Activated CD4-positive, alpha-beta T cell treated with anti-CD3 and anti-CD28 coated beads, Interleukin-2, amount 50 U/mL, for 16 hours (primary cell): Measurements from ENCODE around the gene MFSD1.

Source experiments
- DNase-seq: peaks from one replicate; pipeline ENCODE4 v3.0.0-alpha.2; 2020

The MFSD1 gene

DNA sequence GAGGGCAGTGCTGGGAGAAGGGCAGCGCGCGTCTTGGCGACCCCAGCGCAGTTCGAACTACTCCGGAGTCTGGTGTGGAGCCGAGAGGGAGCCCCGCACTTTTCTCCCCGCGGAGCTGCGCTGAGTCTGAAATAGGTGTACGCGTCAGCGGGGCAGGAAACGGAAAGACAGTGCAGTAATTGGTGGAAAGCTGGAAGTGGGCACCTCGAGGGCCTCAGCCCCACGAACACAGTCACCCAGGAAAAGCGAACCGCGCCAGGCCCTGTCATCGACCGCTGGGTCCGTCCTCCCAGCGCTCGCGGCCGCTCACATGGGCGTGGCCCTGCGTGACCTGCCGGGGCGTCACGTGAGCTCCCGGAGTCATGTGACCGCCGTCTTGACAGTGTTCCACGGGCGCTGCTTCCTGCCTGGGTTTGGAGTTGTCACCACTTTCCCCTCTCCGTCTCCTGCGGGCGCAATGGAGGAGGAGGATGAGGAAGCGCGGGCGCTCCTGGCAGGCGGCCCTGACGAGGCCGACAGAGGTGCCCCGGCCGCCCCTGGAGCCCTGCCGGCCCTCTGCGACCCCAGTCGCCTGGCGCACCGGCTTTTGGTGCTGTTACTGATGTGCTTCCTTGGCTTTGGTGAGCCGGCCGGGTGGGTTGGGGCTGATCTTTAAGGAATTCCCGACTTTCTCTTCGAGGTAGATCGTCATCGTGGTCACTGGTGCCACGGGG is at the start of gene MFSD1:
Gene MFSD1, plus strand, starts transcription at position 359 of the 713 bp plus-strand sequence. Its CDS starts 99 bp downstream, at position 458.
- DNase-seq = peak; percentile 90

GRCh38 chr3:158753854-158754253 is 48.0 kb upstream of the MFSD1 start:
- DNase-seq = no peak

DNA sequence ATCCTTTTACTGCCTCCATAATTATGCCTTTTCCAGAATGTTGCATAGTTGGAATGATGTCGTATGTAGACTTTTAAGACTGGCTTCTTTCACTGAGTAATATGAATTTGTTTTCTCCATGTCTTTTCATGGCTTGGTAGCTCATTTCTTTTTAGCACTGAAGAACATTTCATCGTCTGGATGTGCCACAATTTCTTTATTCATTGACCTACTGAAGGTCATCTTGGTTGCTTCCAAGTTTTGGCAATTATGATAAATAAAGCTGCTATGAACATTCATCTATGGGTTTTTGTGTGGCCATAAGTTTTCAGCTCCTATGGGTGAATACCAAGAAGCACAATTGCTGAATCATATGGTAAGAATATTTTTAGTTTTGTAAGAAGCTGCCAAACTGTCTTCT is 46.4 kb upstream of the MFSD1 start:
- no peak for DNase-seq

DNA sequence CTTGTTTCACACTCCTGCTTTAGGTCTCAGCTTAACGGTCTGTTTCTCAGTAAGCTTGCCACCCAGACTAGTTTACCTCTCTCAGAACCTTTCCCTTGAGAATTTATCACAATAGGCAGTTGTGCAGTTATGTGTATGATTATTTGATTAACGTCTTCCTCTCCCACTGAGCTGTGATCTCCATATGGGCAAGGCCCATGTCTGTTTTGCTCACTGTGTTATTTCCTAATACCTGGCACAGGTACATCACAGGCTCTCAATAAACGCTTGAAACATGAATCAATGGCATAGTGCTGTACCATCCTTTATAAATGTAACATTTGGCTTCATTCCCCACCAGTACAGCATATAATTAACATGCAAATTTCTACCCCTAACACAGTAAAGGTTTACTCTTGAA is 40.5 kb upstream of the MFSD1 start:
- no peak for DNase-seq

- DNase-seq = no peak
Measured at GRCh38 chr3:158762701-158763100, 39.2 kb upstream of the MFSD1 start.

- DNase-seq = no peak
Measured at GRCh38 chr3:158763421-158763820, 38.4 kb upstream of the MFSD1 start.

- DNase-seq = no peak
Measured at GRCh38 chr3:158765518-158766205, 36.2 kb upstream of the MFSD1 start.

DNA sequence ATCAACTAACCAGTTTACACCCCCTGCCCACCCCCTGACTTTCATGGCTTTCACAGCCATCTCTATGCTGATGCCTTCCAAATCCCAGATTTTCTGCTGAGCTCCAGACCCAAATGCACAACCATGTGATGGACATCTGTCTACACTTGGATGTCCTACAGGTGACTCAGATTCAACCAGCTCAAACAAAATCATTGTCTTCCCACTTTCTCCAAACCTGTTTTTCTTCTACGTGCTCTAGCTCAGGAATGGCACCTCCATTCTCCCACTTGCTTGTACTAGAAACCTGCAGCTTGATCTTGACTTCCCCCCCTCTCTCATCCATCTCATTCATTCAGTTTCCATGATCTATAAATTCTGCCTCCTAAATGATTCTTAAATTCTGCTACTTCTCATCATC is 35.5 kb upstream of the MFSD1 start:
- DNase-seq = no peak

- no peak for DNase-seq
Measured at GRCh38 chr3:158768361-158768787, 33.5 kb upstream of the MFSD1 start.

GRCh38 chr3:158768881-158769543 is 32.8 kb upstream of the MFSD1 start:
- DNase-seq = no peak

DNA sequence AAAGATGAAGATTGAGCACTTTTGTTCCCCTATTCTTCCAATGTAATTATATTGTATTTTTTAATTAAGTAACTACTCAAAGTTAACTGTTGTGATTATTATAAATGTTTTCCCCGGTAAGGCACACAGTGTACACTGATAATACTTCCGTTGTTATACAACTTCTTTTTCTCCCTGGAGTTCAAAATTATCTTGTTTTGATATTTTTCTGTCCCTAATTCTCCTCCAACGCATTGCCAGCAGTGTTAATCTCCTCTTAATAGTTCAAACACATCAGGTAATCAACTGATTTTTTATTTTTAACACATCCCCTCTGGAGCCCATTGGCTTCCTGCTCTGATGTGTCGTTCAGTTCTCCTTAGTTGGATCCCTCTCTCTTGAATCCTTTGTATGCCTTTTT is 32.3 kb upstream of the MFSD1 start:
- DNase-seq = no peak

- no peak for DNase-seq
Measured at GRCh38 chr3:158769952-158770740, 31.7 kb upstream of the MFSD1 start.

DNA sequence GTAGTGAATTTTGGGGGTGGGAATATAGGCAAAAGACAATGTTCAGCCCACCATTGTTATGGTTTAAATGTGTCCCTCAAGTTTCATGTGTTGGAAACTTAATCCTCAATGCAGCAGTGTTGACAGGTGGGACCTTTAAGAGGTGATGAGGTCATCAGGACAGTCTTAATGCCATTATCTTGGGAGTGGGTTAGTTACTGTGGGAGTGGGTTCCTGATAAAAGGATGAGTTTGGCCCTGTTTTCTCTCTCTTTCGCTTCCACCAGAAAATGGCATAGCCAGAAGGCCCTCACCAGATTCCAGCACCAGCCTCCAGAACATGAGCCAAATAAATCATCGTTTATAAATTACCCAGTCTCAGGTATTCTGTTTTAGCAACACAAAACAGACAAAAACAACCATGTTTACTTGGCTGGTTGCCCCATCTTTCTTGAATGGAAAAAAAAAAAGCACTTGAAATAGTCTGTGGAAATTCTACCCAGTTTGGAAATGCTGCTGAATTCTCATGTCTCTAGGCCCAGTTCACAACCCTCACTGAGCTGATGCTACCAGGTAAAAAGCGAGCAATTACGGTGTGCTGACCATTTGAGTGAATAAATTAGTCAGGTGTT is 31.0 kb upstream of the MFSD1 start:
- no peak for DNase-seq

- no peak for DNase-seq
Measured at GRCh38 chr3:158771577-158771976, 30.3 kb upstream of the MFSD1 start.

GRCh38 chr3:158771982-158772381 is 29.9 kb upstream of the MFSD1 start:
- DNase-seq = no peak

DNA sequence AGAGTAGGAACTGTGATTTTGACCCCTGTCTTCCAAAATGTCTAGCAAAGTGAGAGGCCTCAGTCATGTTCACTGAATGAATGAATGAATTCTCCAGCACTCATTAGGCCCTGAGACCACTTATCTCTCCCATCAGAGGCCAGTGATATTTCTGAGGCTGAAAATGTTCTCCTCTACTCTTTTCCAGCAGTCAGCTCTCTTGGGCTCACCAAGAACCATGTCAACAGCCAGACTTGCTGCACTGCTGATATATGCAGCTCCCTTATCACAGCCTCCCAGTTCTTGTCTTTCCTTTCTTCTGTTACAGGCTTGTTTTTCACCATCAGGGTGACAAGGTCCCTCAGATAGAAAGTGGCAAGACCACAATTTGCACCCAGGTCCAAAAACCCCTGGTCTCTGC is 28.7 kb upstream of the MFSD1 start:
- DNase-seq = no peak

DNA sequence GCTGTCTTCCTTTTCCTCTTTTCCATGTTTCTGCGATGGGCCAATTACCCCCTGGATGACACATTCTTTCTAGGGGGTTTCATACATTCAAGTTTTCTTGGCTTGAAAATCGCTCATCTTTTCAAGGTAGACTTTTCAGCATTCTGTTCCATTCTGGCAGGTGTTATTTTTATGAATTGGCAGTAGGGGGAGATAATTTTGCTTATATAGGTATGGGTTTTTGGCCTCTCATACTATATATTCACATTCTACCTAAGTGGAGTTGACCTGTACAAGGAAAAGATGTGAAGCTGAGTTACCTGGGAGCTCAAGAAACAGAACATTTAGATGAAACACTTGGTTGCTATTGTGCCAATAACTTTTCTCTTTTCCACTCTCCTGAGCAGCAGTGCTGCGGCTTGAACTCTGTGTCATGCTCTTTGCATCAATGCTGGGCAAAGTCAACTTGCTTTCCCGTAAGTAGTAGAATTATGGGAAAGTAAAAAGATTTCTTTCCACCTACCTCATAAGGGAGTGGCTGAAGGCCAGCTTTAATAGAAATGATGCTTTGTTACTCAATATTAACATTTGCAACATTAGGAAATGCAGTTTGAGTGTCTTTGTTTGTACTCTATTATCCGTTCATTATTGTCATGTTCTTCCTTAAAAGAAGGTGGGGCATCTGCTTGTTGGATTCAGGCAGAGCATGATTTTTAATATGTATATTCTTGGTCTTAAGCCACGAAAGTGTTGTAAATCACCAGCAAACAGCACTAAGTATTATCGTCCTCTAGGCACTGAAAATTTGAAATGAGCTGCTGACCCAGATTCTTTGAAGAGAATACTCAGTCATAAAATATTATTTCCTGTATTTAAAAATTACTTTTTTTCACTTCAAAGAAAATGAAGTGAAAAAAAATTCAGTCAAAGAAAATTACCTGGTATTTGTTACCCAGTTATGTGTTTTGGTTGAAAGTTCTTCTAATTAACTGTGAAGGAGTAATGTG is 27.7 kb upstream of the MFSD1 start:
- no peak for DNase-seq

- DNase-seq = no peak
Measured at GRCh38 chr3:158774965-158775364, 26.9 kb upstream of the MFSD1 start.

DNA sequence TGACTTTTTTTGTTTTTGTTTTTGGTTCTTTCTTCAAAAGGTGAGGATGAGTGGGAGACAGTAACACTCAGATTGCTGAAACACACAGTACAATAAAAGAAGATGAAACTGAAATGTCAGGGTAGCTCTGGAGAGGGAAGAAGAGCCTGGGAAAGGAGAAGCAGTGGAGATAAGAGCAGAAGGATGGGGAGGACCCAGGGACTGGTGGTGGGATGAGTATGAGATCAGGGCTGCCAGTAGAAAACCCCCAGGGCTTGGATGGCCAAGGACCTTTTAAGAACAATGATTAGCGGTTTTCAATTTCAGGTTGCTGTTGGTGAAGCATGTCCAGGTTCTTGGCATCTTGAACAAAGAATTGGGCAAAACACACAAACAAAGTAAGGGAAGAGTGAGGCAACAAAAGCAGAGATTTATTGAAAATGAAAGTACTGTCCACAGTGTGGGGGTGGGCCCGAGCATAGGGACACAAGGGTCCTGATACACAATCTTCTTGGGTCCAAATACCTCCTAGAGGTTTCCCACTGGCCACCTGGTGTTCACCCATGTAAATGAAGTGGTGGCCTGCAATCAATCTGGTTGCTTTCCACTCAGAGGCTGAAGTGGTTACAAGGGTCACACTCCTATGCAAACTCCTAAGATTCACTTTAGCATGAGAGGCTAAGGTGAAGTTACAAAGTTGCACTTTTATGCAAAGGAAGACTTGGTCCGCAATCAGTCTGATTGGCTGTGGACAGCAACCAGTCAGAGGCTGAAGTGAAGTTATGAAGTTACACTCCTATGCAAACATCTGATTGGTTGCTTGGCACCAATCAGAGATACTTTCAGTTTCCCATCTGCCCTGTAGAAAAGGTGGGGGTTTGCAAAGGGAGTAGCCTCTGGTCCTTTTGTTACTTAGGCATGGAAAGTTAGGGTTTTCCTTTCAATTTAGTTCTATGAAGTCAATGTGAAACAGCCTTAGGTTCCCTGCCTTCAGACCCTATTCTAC is 26.1 kb upstream of the MFSD1 start:
- no peak for DNase-seq

- DNase-seq = no peak
Measured at GRCh38 chr3:158776531-158776930, 25.3 kb upstream of the MFSD1 start.
